GM12874 (cell line): ENCODE results near the gene TMEM213.

Experiments used
- CTCF ChIP-seq: IDR thresholded peaks from 2 replicates; pipeline ENCODE4 v1.5.1; 2011; ENCODE audit warnings: low read depth, mild to moderate bottlenecking, control low read depth, low read length, moderate library complexity; ENCODE audit not compliant: insufficient read depth

TMEM213 gene

GRCh38 chr7:138797715-138798320 is at the start of gene TMEM213, which contains the start of gene ATP6V0A4:
TSS of gene TMEM213 (plus strand) at chr7:138797994. CDS start at chr7:138798105, 111 bp downstream.
TSS of gene ATP6V0A4 (minus strand) at chr7:138798196. CDS start at chr7:138771247, 26,949 bp downstream.
- no peak for TF ChIP-seq CTCF

GRCh38 chr7:138748666-138749065 is 49.1 kb upstream of the TMEM213 start:
- no peak for TF ChIP-seq CTCF

GRCh38 chr7:138749960-138750359 is 47.8 kb upstream of the TMEM213 start:
- TF ChIP-seq CTCF, result no peak

GRCh38 chr7:138750473-138750872 is 47.3 kb upstream of the TMEM213 start:
- TF ChIP-seq CTCF, result no peak

- no peak for TF ChIP-seq CTCF
Observed at GRCh38 chr7:138750901-138751464, 46.8 kb upstream of the TMEM213 start.

GRCh38 chr7:138752518-138753149 is 45.2 kb upstream of the TMEM213 start:
- no peak for TF ChIP-seq CTCF

GRCh38 chr7:138753150-138753518 is 44.7 kb upstream of the TMEM213 start:
- no peak for TF ChIP-seq CTCF
